DMS79 (cell line): ENCODE results near the gene TMEM120B.

ENCODE experiments used
- DNase-seq: peaks from one replicate; lab custom pipeline; 2025; lab: John Stamatoyannopoulos, UW

TMEM120B gene

GRCh38 chr12:121792607-121793439 lies 80.3 kb downstream of the TMEM120B start:
- DNase-seq = no peak

- no peak for DNase-seq
These were observed 80.9 kb downstream of the TMEM120B start, which contains the start of gene RHOF for GRCh38 chr12:121793440-121793837. Gene RHOF, minus strand, starts transcription at chr12:121793688. Its CDS starts 55 bp downstream, at chr12:121793633.

GRCh38 chr12:121793838-121794533 lies 81.4 kb downstream of the TMEM120B start:
- DNase-seq = no peak

GRCh38 chr12:121794534-121795033 lies 82.0 kb downstream of the TMEM120B start:
- DNase-seq = no peak

- peak; percentile 22 for DNase-seq
These were observed 82.7 kb downstream of the TMEM120B start for GRCh38 chr12:121795034-121795968.

- DNase-seq = peak; percentile 50
These were observed 84.6 kb downstream of the TMEM120B start for GRCh38 chr12:121796855-121797751.

GRCh38 chr12:121797937-121798786 lies 85.6 kb downstream of the TMEM120B start:
- DNase-seq = peak; percentile 97

GRCh38 chr12:121798787-121799155 lies 86.2 kb downstream of the TMEM120B start:
- peak; percentile 70 for DNase-seq

- DNase-seq = peak; percentile 77
These were observed 86.7 kb downstream of the TMEM120B start for GRCh38 chr12:121799156-121799841.

- peak; percentile 77 for DNase-seq
These were observed 87.5 kb downstream of the TMEM120B start for GRCh38 chr12:121799842-121800693.

- DNase-seq = peak; percentile 48
These were observed 88.4 kb downstream of the TMEM120B start for GRCh38 chr12:121800694-121801594.

- peak; percentile 79 for DNase-seq
These were observed 89.3 kb downstream of the TMEM120B start for GRCh38 chr12:121801595-121802484.

- no peak for DNase-seq
These were observed 89.9 kb downstream of the TMEM120B start for GRCh38 chr12:121802485-121802842.

- peak; percentile 94 for DNase-seq
These were observed 90.5 kb downstream of the TMEM120B start for GRCh38 chr12:121802843-121803698.

- DNase-seq = no peak
These were observed 91.4 kb downstream of the TMEM120B start, which contains the start of gene SETD1B for GRCh38 chr12:121803861-121804416. Gene SETD1B, plus strand, starts transcription at chr12:121804009. Its CDS starts 729 bp downstream, at chr12:121804738.
